Caco-2 (cell line): ENCODE results near the gene AGXT2. TPM values are rescaled to one million over a fixed set of nuclear protein-coding genes. Genes with fewer than 3 reads are reported as not detected.
A peak's percentile ranks its signal among the peaks of the same experiment; 100 is the strongest.

ENCODE experiments used
- BruUV-seq: library from RNA; stranded (reverse); fragments of 400-500 nt; replicated peaks from 2 replicates; lab custom pipeline; 2021; lab: Mats Ljungman, UMichigan
- CTCF ChIA-PET: fragments of 300-600 bp; sonication (Branson Sonifier 250); formaldehyde crosslinking; loops from one replicate; lab custom pipeline; 2022; ENCODE audit warnings: antibody characterized with exemption; lab: Charles Lee
- POLR2A ChIA-PET: fragments of 300-600 bp; sonication (Branson Sonifier 250); formaldehyde crosslinking; loops from one replicate; lab custom pipeline; 2022; ENCODE audit warnings: antibody characterized with exemption; lab: Charles Lee
- DNase-seq, 2 experiments: peaks; one replicate each; pipeline versions ENCODE4 v3.0.0 to v3.0.0-alpha.2; 2020 to 2022
- H3K27me3 ChIP-seq: replicated peaks from 2 replicates; pipeline ENCODE4 v1.6.0; 2011; ENCODE audit warnings: low read length; ENCODE audit not compliant: control insufficient read depth, insufficient read depth
- H3K36me3 ChIP-seq: 2 replicates; pipeline ENCODE4 v1.5.1; 2011; ENCODE audit warnings: low read length; ENCODE audit not compliant: control insufficient read depth, insufficient read depth
- H3K4me1 ChIP-seq: fragments of 250-450 bp; sonication (Bioruptor Pico); 2 replicates; pipeline ENCODE4 v1.5.1; 2020; ENCODE audit warnings: mild to moderate bottlenecking
- H3K4me3 ChIP-seq: 2 replicates; pipeline ENCODE4 v1.5.1; 2011; ENCODE audit warnings: low read depth, mild to moderate bottlenecking, control low read depth, low read length
- H3K9me3 ChIP-seq: fragments of 250-450 bp; sonication (Bioruptor Pico); 2 replicates; pipeline ENCODE4 v1.5.1; 2020; ENCODE audit warnings: mild to moderate bottlenecking, moderate library complexity
- H3K27ac Mint-ChIP-seq: one replicate; pipeline ENCODE4 v1.8.0; 2022; ENCODE audit warnings: mixed read lengths; ENCODE audit not compliant: unreplicated experiment
- H3K27me3 Mint-ChIP-seq: one replicate; pipeline ENCODE4 v1.8.0; 2022; ENCODE audit warnings: mixed read lengths; ENCODE audit not compliant: insufficient read depth, unreplicated experiment
- H3K36me3 Mint-ChIP-seq: one replicate; pipeline ENCODE4 v1.8.0; 2022; ENCODE audit warnings: mild to moderate bottlenecking, mixed read lengths; ENCODE audit not compliant: insufficient read depth, unreplicated experiment
- H3K4me1 Mint-ChIP-seq: one replicate; pipeline ENCODE4 v1.8.0; 2022; ENCODE audit warnings: low read depth, mixed read lengths; ENCODE audit not compliant: unreplicated experiment
- H3K4me3 Mint-ChIP-seq: one replicate; pipeline ENCODE4 v1.8.0; 2022; ENCODE audit warnings: mild to moderate bottlenecking, moderate library complexity, mixed read lengths; ENCODE audit not compliant: unreplicated experiment
- H3K9me3 Mint-ChIP-seq: one replicate; pipeline ENCODE4 v1.8.0; 2022; ENCODE audit warnings: mixed read lengths; ENCODE audit not compliant: unreplicated experiment
- CTCF ChIP-seq, 2 experiments: fragments of 200-600 bp in 1 of 2; IDR thresholded peaks; 1 replicate in 1 of 2; 2 replicates in 1 of 2; pipeline versions ENCODE4 v1.5.1 to v1.8.0; 2011 to 2022; ENCODE audit warnings: antibody characterized with exemption in 1 of 2, control low read depth in 1 of 2, inconsistent platforms in 1 of 2, low read depth in 1 of 2, low read length in 1 of 2, mild to moderate bottlenecking in 1 of 2, moderate library complexity in 1 of 2; ENCODE audit not compliant: insufficient read depth in 1 of 2, severe bottlenecking in 1 of 2, unreplicated experiment in 1 of 2
- intact Hi-C: fragments of 100-400 bp; cut with micrococcal nuclease; formaldehyde crosslinking; loops from one replicate; pipeline ENCODE4 v1.10.0; 2022; ENCODE audit not compliant: unreplicated experiment
- total RNA-seq: library from RNA; stranded (reverse); gene quantifications from 2 replicates; pipeline ENCODE4 v1.2.3, GENCODE V29; 2022

The AGXT2 gene
- total RNA-seq, 1 experiment from 2014 or later: not detected

- H3K36me3 Mint-ChIP-seq: no peaks in the 10 kb centered on the region
- Histone ChIP-seq H3K4me1 (no peaks in the 10 kb centered on the region), H3K4me3 (no peak overlapping the region), H3K36me3 (no peaks in the 10 kb centered on the region), H3K9me3 (no peaks in the 10 kb centered on the region), H3K27me3 (no peaks in the 10 kb centered on the region)
- no peak overlapping the region for H3K4me3 Mint-ChIP-seq
- peaks cover 8% of the 10 kb centered on the region for H3K27me3 Mint-ChIP-seq
- TF ChIP-seq CTCF (IDR thresholded peaks at IDR 0.05; ENCODE audit: insufficient read depth in 1 of 2, low read depth in 1 of 2, low read length in 1 of 2, severe bottlenecking in 1 of 2, unreplicated experiment in 1 of 2): no peak
- no peaks in the 10 kb centered on the region for H3K9me3 Mint-ChIP-seq
- ChIA-PET CTCF (no interaction called here), POLR2A (no interaction called here)
- intact Hi-C loops: loop anchor here (5.0 kb wide), 1 partner anchor 150 kb away; no protein-coding TSS in a partner anchor
- no TSS peak for BruUV-seq
- no peaks in the 10 kb centered on the region for H3K4me1 Mint-ChIP-seq
- no peak for DNase-seq
- H3K27ac Mint-ChIP-seq: no peak overlapping the region
These were observed 15.4 kb downstream of the AGXT2 start for GRCh38 chr5:35032356-35032755.

GRCh38 chr5:35031276-35031675 lies 16.5 kb downstream of the AGXT2 start:
- CTCF ChIA-PET: no interaction called here
- no peaks in the 10 kb centered on the region for H3K27me3 ChIP-seq
- H3K4me1 Mint-ChIP-seq: no peaks in the 10 kb centered on the region
- H3K27me3 Mint-ChIP-seq: peaks cover 8% of the 10 kb centered on the region
- intact Hi-C loops: loop anchor here (5.0 kb wide), 1 partner anchor 151 kb away; no protein-coding TSS in a partner anchor
- H3K36me3 ChIP-seq: no peaks in the 10 kb centered on the region
- H3K9me3 Mint-ChIP-seq: no peaks in the 10 kb centered on the region
- no peak overlapping the region for H3K4me3 ChIP-seq
- DNase-seq: no peak
- no TSS peak for BruUV-seq
- no peaks in the 10 kb centered on the region for H3K36me3 Mint-ChIP-seq
- TF ChIP-seq CTCF (IDR thresholded peaks at IDR 0.05; ENCODE audit: insufficient read depth in 1 of 2, low read depth in 1 of 2, low read length in 1 of 2, severe bottlenecking in 1 of 2, unreplicated experiment in 1 of 2): no peak
- no peak overlapping the region for H3K4me3 Mint-ChIP-seq
- no peaks in the 10 kb centered on the region for H3K9me3 ChIP-seq
- H3K4me1 ChIP-seq: no peaks in the 10 kb centered on the region
- H3K27ac Mint-ChIP-seq: no peak overlapping the region
- POLR2A ChIA-PET: no interaction called here

- Mint-ChIP-seq H3K4me3 (no peak overlapping the region), H3K9me3 (no peaks in the 10 kb centered on the region), H3K36me3 (no peaks in the 10 kb centered on the region), H3K27me3 (peaks cover 11% of the 10 kb centered on the region), H3K4me1 (no peaks in the 10 kb centered on the region), H3K27ac (no peak overlapping the region)
- Histone ChIP-seq H3K27me3 (no peaks in the 10 kb centered on the region; the same call in 1 of the 2 replicates), H3K36me3 (no peaks in the 10 kb centered on the region), H3K9me3 (no peaks in the 10 kb centered on the region), H3K4me3 (no peak overlapping the region), H3K4me1 (no peaks in the 10 kb centered on the region; the same call in 1 of the 2 replicates)
- intact Hi-C loops: loop anchor here (5.0 kb wide), 1 partner anchor 152 kb away; no protein-coding TSS in a partner anchor
- POLR2A ChIA-PET: no interaction called here
- TF ChIP-seq CTCF (IDR thresholded peaks at IDR 0.05; ENCODE audit: insufficient read depth in 1 of 2, low read depth in 1 of 2, low read length in 1 of 2, severe bottlenecking in 1 of 2, unreplicated experiment in 1 of 2): peak in 1 of 2 experiments; percentile 20
- CTCF ChIA-PET: no interaction called here
- BruUV-seq: no TSS peak
- no peak for DNase-seq
These were observed 17.2 kb downstream of the AGXT2 start for GRCh38 chr5:35030426-35031100.
